PC-3 (cell line): ENCODE measurements around the gene FGD5. TPM values are rescaled to one million over a fixed set of nuclear protein-coding genes. Genes with fewer than 3 reads are reported as not detected.
A peak's percentile ranks its signal among the peaks of the same experiment; 100 is the strongest.

ENCODE experiments used
- ATAC-seq: fragments of 200-7000 bp; cut with Tn5 transposase; 2 replicates; pipeline ENCODE4 v1.9.1; 2020; ENCODE audit warnings: mild to moderate bottlenecking, moderate library complexity
- BruUV-seq: library from RNA; stranded (reverse); fragments of 400-500 nt; replicated peaks from 2 replicates; lab custom pipeline; 2021; lab: Mats Ljungman, UMichigan
- CTCF ChIA-PET: fragments of 300-600 bp; sonication (Branson Sonifier 250); formaldehyde crosslinking; loops from one replicate; lab custom pipeline; 2022; ENCODE audit warnings: antibody characterized with exemption; lab: Charles Lee
- POLR2A ChIA-PET: fragments of 300-600 bp; sonication (Branson Sonifier 250); formaldehyde crosslinking; loops from one replicate; lab custom pipeline; 2022; ENCODE audit warnings: antibody characterized with exemption; ENCODE audit not compliant: unreplicated experiment; lab: Charles Lee
- DNase-seq: peaks from one replicate; pipeline ENCODE4 v3.0.0-alpha.2; 2015
- H2AFZ ChIP-seq: fragments of 300-600 bp; sonication (generic); 2 replicates; pipeline ENCODE4 v1.6.0; 2016; ENCODE audit warnings: antibody characterized with exemption, low read length
- H3F3A ChIP-seq: fragments of 300-600 bp; sonication (generic); one replicate; pipeline ENCODE4 v1.6.0; 2017; ENCODE audit warnings: antibody characterized with exemption, low read length, control low read depth, mild to moderate bottlenecking; ENCODE audit not compliant: unreplicated experiment
- H3K27ac ChIP-seq: fragments of 300-600 bp; sonication (generic); 2 replicates; pipeline ENCODE4 v1.5.1; 2016; ENCODE audit warnings: mild to moderate bottlenecking, low read length
- H3K27me3 ChIP-seq: fragments of 300-600 bp; sonication (generic); 2 replicates; pipeline ENCODE4 v1.6.1; 2016; ENCODE audit warnings: low read length, mixed read lengths
- H3K36me3 ChIP-seq: fragments of 300-600 bp; sonication (generic); 2 replicates; pipeline ENCODE4 v1.6.1; 2016; ENCODE audit warnings: low read depth, mixed run types, low read length, mixed read lengths
- H3K4me1 ChIP-seq: fragments of 300-600 bp; sonication (generic); 2 replicates; pipeline ENCODE4 v1.5.1; 2016; ENCODE audit warnings: low read length; ENCODE audit not compliant: insufficient read depth
- H3K4me2 ChIP-seq: fragments of 300-600 bp; sonication (generic); 2 replicates; pipeline ENCODE4 v1.6.0; 2016; ENCODE audit warnings: low read length
- H3K4me3 ChIP-seq: fragments of 300-600 bp; sonication (generic); 2 replicates; pipeline ENCODE4 v1.5.1; 2016; ENCODE audit warnings: mild to moderate bottlenecking, low read length, mixed read lengths
- H3K79me2 ChIP-seq: fragments of 300-600 bp; sonication (generic); 2 replicates; pipeline ENCODE4 v1.6.1; 2017; ENCODE audit warnings: low read length, mixed read lengths
- H3K9ac ChIP-seq: fragments of 300-600 bp; sonication (generic); 2 replicates; pipeline ENCODE4 v1.6.0; 2016; ENCODE audit warnings: mild to moderate bottlenecking, low read length
- H3K9me2 ChIP-seq: fragments of 300-600 bp; sonication (generic); replicated peaks from 2 replicates; pipeline ENCODE4 v1.6.1; 2016; ENCODE audit warnings: mixed run types, low read length, mixed read lengths
- H3K9me3 ChIP-seq: fragments of 300-600 bp; sonication (generic); 2 replicates; pipeline ENCODE4 v1.6.1; 2016; ENCODE audit warnings: low read length, mixed read lengths
- H4K20me1 ChIP-seq: fragments of 300-600 bp; sonication (generic); 2 replicates; pipeline ENCODE4 v1.6.1; 2016; ENCODE audit warnings: low read length, mixed read lengths
- CTCF ChIP-seq: fragments of 300-600 bp; sonication (generic); conservative IDR thresholded peaks from 2 replicates; pipeline ENCODE4 v1.5.1; 2017; ENCODE audit warnings: antibody characterized with exemption, low read depth, mild to moderate bottlenecking, low read length
- EZH2 ChIP-seq: fragments of 300-600 bp; sonication (generic); IDR thresholded peaks from one replicate; pipeline ENCODE4 v1.6.1; 2017; ENCODE audit warnings: antibody characterized with exemption, mild to moderate bottlenecking, low read length; ENCODE audit not compliant: unreplicated experiment
- EZH2phosphoT487 ChIP-seq: fragments of 300-600 bp; sonication (generic); IDR thresholded peaks from 2 replicates; pipeline ENCODE4 v1.6.1; 2018; ENCODE audit warnings: mild to moderate bottlenecking, antibody characterized with exemption, low read length, borderline replicate concordance
- intact Hi-C: fragments of 100-400 bp; cut with micrococcal nuclease; formaldehyde crosslinking; loops from 2 replicates; pipeline ENCODE4 v1.9.0; 2023
- total RNA-seq: library from RNA; depleted of rRNA; stranded (reverse); fragments of >200 nt; gene quantifications from 2 replicates; pipeline ENCODE4 v1.2.3, GENCODE V29; 2014

Gene FGD5
- total RNA-seq, 1 experiment from 2014 or later, result not detected

- BruUV-seq, result no TSS peak
- Histone ChIP-seq H3K27me3 (peaks cover 27% of the 10 kb centered on the region), H3K4me1 (no peaks in the 10 kb centered on the region), H3K4me2 (no peak overlapping the region), H3F3A (no peaks in the 10 kb centered on the region), H3K4me3 (no peak overlapping the region), H3K36me3 (no peaks in the 10 kb centered on the region), H4K20me1 (no peaks in the 10 kb centered on the region), H3K27ac (no peak overlapping the region), H2AFZ (no peak overlapping the region), H3K9ac (no peak overlapping the region), H3K9me2 (no peaks in the 10 kb centered on the region), H3K9me3 (no peaks in the 10 kb centered on the region), H3K79me2 (no peaks in the 10 kb centered on the region)
- no peak for TF ChIP-seq CTCF
- TF ChIP-seq EZH2phosphoT487, result no peak
- no peak for TF ChIP-seq EZH2
- ChIA-PET CTCF (no interaction called here), POLR2A (no interaction called here)
- no peak for ATAC-seq
- intact Hi-C loops, result loop anchor here (1.0 kb wide), 1 partner anchor 32 kb away; no protein-coding TSS in a partner anchor
- DNase-seq, result no peak
Observed at GRCh38 chr3:14877469-14877868, 58.7 kb downstream of the FGD5 start.

GRCh38 chr3:14879211-14879874 lies 60.6 kb downstream of the FGD5 start:
- no peaks in the 10 kb centered on the region for H3K79me2 ChIP-seq
- no peak overlapping the region for H3K4me3 ChIP-seq
- no peaks in the 10 kb centered on the region for H3K4me1 ChIP-seq
- intact Hi-C loops, result no loop called here
- H3K27me3 ChIP-seq, result peaks cover 18% of the 10 kb centered on the region; the same call in 1 of the 2 replicates
- no peak overlapping the region for H2AFZ ChIP-seq
- no peak overlapping the region for H3K9ac ChIP-seq
- no TSS peak for BruUV-seq
- H4K20me1 ChIP-seq, result no peaks in the 10 kb centered on the region
- no peak overlapping the region for H3K4me2 ChIP-seq
- ATAC-seq (peak; percentile 28), DNase-seq (peak; percentile 13)
- H3K27ac ChIP-seq, result no peak overlapping the region
- H3K36me3 ChIP-seq, result no peaks in the 10 kb centered on the region
- no peaks in the 10 kb centered on the region for H3K9me2 ChIP-seq
- POLR2A ChIA-PET, result no interaction called here
- no peaks in the 10 kb centered on the region for H3K9me3 ChIP-seq
- CTCF ChIA-PET, result no interaction called here
- no peaks in the 10 kb centered on the region for H3F3A ChIP-seq
- TF ChIP-seq EZH2phosphoT487, result no peak
- no peak for TF ChIP-seq EZH2
- TF ChIP-seq CTCF, result no peak

- no peaks in the 10 kb centered on the region for H3K36me3 ChIP-seq
- ATAC-seq (no peak), DNase-seq (no peak)
- no peak overlapping the region for H2AFZ ChIP-seq
- H3K27me3 ChIP-seq, result peaks cover 10% of the 10 kb centered on the region; the same call in 1 of the 2 replicates
- no peak overlapping the region for H3K27ac ChIP-seq
- H3K79me2 ChIP-seq, result no peaks in the 10 kb centered on the region
- intact Hi-C loops, result no loop called here
- TF ChIP-seq EZH2phosphoT487 (no peak), CTCF (no peak), EZH2 (no peak)
- no peaks in the 10 kb centered on the region for H3K9me3 ChIP-seq
- POLR2A ChIA-PET, result no interaction called here
- no TSS peak for BruUV-seq
- H3K9ac ChIP-seq, result no peak overlapping the region
- no peaks in the 10 kb centered on the region for H3K9me2 ChIP-seq
- no peaks in the 10 kb centered on the region for H3K4me1 ChIP-seq
- H3K4me2 ChIP-seq, result no peak overlapping the region
- no peaks in the 10 kb centered on the region for H3F3A ChIP-seq
- no peak overlapping the region for H3K4me3 ChIP-seq
- CTCF ChIA-PET, result no interaction called here
- no peaks in the 10 kb centered on the region for H4K20me1 ChIP-seq
Observed at GRCh38 chr3:14880447-14881106, 61.8 kb downstream of the FGD5 start.
